ENCODE results near the gene RGS2.

RGS2 gene

GRCh38 chr1:192808518-192809306, at the start of gene RGS2:
TSS of gene RGS2 (plus strand) at chr1:192809039. CDS start at chr1:192809072, 33 bp downstream.
- peak; percentile 72 for DNase-seq (ENCODE audit: low read depth)

DNA sequence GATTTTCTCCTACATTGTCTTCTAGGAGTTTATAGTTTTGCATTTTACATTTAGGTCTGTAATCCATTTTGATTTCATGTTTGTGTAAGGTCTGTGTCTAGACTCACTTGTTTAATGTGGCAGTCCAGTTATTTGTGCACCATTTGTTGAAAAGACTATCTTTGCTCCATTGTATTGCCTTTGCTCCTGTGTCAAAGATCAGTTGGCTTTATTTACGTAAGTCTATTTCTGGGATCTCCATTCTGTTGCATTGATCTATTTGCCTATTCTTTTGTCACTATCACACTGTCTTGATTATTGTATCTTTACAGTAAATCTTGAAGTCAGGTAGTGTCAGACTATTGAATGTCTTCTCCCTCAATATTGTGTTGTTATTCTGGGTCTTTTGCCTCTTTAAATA, 49.7 kb upstream of the RGS2 start:
- DNase-seq (ENCODE audit: low read depth): no peak

DNA sequence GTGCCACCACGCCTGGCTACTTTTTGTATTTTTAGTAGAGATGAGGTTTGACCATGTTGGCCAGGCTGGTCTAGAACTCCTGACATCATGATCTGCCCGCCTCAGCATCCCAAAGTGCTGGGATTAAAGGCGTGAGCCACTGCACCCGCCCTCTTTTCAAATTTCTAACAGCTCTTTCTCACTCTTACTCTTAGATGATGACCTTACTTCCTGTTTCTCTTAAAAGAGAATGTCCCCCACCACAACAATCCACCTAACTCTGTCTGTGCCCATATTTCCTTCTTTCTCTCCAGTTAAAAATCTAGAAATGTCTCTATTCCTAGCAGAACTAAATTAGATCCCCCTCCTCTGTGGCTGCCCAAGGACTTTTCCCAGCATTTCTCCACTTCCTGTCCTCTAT, 46.6 kb upstream of the RGS2 start:
- no peak for DNase-seq (ENCODE audit: low read depth)

DNA sequence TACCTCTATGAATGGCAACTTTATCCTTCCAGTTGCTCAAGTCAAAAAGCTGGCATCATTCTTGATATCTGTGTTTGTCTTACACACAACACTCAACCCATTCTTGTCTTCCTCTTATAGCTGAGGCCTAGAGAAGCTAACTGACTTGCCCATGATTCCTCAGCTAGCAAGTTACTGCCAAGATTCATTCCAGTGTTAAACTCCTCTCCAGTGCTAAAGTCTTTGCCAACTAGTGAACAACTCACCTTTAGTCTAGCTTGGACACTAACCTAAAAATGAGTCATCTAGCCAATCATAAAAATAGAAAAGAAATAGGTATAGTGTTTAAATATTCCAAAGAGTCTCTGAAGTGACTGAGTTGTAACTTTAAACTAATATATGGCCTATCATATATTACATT, 45.6 kb upstream of the RGS2 start:
- DNase-seq (ENCODE audit: low read depth): no peak

DNA sequence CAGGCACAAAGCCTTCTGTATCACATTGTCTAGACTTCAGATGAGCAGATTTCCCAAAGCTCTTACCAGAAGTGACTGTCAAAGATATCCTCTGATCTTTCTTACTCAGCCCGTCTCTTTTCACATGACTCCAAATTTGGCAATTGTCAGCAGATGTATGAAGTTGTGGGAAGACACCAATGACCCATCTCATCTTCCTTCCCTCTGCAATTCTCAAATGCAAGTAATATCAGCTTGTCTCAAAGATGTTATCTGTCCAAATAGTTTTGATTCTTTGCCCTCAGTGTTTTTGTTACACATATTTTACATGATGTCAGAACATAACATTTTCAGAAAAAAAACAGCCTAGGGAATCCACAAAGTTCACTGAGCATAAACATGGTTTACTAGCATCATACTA, 45.1 kb upstream of the RGS2 start:
- no peak for DNase-seq (ENCODE audit: low read depth)

DNA sequence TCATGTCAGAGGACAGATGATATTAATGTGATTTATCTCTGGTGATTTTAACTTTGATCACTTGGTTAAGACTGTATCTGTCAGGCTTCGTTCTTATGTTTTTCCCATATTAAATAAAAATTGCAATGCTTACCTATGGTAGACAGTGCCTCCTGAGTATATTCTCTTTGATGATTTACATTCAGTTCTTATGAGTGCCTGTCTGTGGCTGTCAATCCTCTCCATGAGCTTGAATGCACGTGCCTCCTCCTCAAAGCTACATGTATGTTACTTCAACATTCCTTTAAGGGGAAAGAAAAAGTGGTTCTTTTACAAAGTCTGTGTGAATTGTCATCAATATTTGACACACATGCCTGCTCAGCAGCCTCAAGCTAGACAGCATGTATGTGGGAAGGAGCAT, 44.2 kb upstream of the RGS2 start:
- no peak for DNase-seq (ENCODE audit: low read depth)

DNA sequence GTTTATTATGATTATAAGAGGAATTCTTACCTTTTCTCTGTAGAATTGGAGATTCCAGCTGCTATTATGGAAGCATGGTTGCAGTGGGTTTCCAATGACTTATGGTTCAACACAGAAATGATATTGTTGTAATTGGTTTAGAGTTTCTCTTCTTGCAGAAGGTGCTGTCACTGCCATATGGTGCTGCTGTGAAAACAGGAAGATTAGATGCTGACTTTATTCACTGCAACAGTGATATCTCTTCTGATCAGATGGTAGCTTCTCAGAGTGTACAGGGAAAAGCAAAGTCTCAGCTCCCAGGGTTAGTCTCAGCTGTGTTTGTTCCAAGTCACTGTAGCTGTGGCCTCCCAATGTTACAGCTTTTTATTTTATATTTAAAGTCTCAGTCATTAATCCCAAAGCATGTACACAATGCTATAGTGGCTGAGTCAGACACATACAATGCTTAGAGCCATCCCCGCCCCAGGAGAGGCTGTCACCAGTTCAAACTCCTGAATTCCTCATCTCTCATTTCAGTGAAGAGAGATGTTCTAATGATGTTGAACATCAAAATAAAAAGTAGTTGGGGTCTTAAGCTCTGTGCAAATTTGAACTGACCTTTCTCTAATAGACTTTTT, 42.7 kb upstream of the RGS2 start:
- DNase-seq (ENCODE audit: low read depth): no peak

DNA sequence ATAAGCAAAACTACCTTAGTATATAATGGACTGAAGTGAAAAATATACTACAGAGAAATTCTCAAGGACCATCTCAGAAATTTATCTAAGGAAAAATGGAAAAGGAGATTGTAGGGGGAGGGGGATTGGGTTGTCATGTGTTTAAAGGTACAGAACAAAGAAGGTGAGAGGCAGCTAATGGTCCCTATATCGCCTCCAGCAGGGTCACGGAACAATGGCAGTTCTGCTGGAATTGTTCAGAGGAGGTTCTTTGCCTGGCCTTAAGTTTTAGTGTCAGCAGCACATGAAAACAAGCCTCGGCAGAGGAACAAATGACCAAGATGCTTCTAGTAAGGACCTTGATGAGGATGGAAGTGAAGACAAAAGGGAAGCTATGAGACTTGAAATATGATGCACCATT, 42.0 kb upstream of the RGS2 start:
- no peak for DNase-seq (ENCODE audit: low read depth)

DNA sequence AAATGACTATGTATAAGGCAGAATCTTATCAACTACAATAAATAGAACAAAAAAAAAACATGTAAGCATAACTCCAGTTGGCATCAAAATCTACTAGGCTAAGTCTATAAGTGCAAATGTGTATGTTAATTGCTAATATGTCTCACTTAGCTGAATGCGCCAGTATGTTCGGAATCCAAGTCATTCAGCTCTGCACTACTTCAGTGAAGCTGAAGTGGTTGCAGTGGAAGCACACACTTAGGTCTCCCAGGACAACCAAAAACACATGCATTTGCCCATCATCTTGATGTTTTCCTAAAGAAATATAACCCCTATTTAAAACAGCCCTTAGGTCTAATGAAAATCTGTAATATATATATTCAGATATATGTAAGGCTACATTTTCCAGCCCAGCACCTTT, 41.0 kb upstream of the RGS2 start:
- no peak for DNase-seq (ENCODE audit: low read depth)

GRCh38 chr1:192768463-192768862, 40.4 kb upstream of the RGS2 start:
- no peak for DNase-seq (ENCODE audit: low read depth)

GRCh38 chr1:192771341-192771740, 37.5 kb upstream of the RGS2 start:
- no peak for DNase-seq (ENCODE audit: low read depth)

GRCh38 chr1:192775631-192776030, 33.2 kb upstream of the RGS2 start:
- DNase-seq (ENCODE audit: low read depth): no peak

DNA sequence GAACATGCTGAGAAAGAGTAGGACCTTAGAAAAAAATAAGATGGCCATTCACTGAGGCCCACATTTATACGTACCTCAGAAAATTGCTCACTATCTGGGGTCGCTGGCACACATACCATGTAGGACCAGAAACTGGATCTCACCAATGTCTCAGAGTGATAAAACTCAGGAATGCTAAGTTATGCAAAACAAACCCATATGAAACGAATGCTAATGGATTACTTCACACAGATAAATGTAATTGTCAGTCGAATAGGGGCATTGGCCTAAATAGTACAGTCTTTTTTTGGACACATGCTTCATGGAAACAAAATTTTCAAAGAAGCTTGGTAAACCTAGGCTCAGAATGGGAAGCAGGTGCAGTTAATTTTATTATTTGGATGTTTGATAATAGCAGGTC, 32.6 kb upstream of the RGS2 start:
- DNase-seq (ENCODE audit: low read depth): no peak

- no peak for DNase-seq (ENCODE audit: low read depth)
Observed at GRCh38 chr1:192776998-192777397, 31.8 kb upstream of the RGS2 start.

GRCh38 chr1:192783791-192784190, 25.0 kb upstream of the RGS2 start:
- no peak for DNase-seq (ENCODE audit: low read depth)

GRCh38 chr1:192784397-192784796, 24.4 kb upstream of the RGS2 start:
- DNase-seq (ENCODE audit: low read depth): no peak

DNA sequence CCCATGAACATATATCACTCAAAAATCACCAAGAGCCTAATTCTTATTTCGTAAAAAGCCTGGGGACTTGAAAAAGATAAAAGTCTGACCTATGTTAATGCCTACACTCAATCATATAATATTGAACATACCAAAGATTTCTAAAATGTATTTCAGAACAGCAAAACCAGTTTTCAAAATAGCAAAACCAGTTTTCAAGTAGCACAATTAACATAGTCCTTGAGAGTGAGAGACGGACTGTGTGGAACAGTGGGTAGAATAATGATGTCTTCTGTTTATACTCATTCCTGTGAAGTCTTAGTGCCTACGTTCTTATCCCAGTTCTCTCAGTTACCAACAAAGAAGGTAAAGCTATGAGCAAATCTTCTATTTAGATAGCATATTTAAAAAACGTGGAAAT, 22.3 kb upstream of the RGS2 start:
- no peak for DNase-seq (ENCODE audit: low read depth)

GRCh38 chr1:192787914-192788585, 20.8 kb upstream of the RGS2 start:
- no peak for DNase-seq (ENCODE audit: low read depth)

DNA sequence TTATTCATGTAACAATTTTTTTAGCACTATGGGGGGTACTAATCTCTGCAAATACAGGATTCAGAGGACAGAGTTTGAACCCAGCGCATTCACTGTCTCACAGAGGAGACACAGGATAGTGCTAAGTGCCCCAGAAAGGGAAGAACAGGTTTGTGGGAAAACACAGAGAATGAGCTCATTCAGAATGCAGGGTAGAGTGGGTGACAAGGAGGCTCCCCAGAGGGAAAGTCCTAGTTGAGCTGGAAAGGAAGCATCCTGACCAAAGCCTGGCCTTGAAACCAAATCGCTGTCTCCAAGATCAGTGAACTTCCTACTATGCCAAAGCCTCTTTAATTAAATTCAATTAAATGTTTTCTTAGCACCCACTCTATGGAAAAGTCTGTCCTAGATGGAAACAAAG, 19.0 kb upstream of the RGS2 start:
- no peak for DNase-seq (ENCODE audit: low read depth)

GRCh38 chr1:192792628-192793027, 16.2 kb upstream of the RGS2 start:
- no peak for DNase-seq (ENCODE audit: low read depth)

DNA sequence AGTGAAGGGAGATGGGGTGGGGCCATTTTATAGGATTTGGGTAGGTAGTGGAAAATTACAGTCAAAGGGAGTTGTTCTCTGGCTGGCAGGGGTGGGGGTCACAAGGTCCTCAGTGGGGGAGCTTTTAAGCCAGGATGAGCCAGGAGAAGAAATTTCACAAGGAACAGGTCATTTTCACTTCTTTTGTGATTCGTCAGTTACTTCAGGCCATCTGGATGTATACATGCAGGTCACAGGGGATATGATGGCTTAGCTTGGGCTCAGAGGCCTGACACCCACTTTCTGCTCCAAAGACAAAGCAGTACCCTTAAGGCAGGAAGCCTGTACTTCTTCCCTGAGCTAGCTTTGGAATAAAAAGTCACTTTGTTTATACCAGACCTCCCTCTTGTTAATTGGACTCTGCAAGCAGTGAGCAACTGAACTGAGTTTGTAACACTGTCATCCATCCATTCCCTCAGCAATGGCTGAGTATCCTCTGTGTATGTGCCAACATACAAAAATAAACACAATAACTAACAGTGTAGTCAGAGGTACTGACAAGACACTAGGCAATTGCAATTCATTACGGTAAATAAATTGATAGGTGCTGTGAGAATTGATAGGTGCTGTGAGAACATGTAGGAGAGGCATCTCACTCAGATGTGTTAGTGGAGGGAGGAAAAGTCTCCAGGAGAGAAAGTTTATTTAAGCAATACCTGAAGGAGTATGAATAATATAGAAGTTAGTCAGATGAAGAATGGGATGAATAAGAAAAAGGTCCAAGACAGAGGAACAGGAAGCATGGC, 14.7 kb upstream of the RGS2 start:
- DNase-seq (ENCODE audit: low read depth): no peak

DNA sequence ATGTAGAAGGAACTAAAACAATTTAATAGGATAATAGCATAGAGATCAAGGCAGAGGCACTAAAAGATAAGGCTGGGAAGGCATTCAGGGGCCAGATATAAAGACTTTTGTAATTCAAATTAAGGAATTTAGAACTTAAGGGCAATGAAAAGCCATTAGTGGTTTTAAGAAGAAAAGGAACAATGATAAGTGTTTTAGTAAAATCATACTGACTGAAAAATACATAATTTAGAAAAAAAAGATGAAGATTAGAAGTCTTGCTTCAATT, 14.1 kb upstream of the RGS2 start:
- DNase-seq (ENCODE audit: low read depth): no peak

Measured in stimulated activated CD8-positive, alpha-beta memory T cell treated with anti-CD3 and anti-CD28 coated beads, Interleukin-15, amount 100 ng/mL, for 24 hours (primary cell).